Neural cell (in vitro differentiated cells): ENCODE results near the gene NUDCD3. TPM values are rescaled to one million over a fixed set of nuclear protein-coding genes. Genes with fewer than 3 reads are reported as not detected.

Experiments
- H2AFZ ChIP-seq: fragments of 200-600, 300-800 bp; sonication (generic), shearing (Covaris generic); 2 replicates; pipeline ENCODE4 v1.6.0; 2014; ENCODE audit warnings: low read depth, mild to moderate bottlenecking, antibody characterized with exemption, low read length, moderate library complexity
- H3F3A ChIP-seq: fragments of 200-600 bp; shearing (Covaris generic); 2 replicates; pipeline ENCODE4 v1.6.1; 2016; ENCODE audit warnings: mild to moderate bottlenecking, moderate library complexity, mixed read lengths, antibody characterized with exemption, low read length; ENCODE audit not compliant: insufficient read depth, poor library complexity, severe bottlenecking
- H3K27ac ChIP-seq: fragments of 200-600, 300-800 bp; sonication (generic), shearing (Covaris generic); 2 replicates; pipeline ENCODE4 v1.5.1; 2014; ENCODE audit warnings: mild to moderate bottlenecking, low read length, moderate library complexity
- H3K27me3 ChIP-seq: fragments of 300-800, 200-600 bp; sonication (generic), shearing (Covaris generic); 2 replicates; pipeline ENCODE4 v1.6.0; 2014; ENCODE audit warnings: mild to moderate bottlenecking, low read depth, low read length, moderate library complexity; ENCODE audit not compliant: insufficient read depth
- H3K36me3 ChIP-seq: fragments of 300-800, 200-600 bp; sonication (generic), shearing (Covaris generic); 2 replicates; pipeline ENCODE4 v1.5.1; 2014; ENCODE audit warnings: mild to moderate bottlenecking, antibody characterized with exemption, low read length, moderate library complexity; ENCODE audit not compliant: insufficient read depth
- H3K4me2 ChIP-seq: fragments of 300-800, 200-600 bp; sonication (generic), shearing (Covaris generic); 2 replicates; pipeline ENCODE4 v1.6.0; 2014; ENCODE audit warnings: mild to moderate bottlenecking, low read length
- H3K4me3 ChIP-seq: fragments of 300-800, 200-600 bp; sonication (generic), shearing (Covaris generic); 2 replicates; pipeline ENCODE4 v1.5.1; 2014; ENCODE audit warnings: mild to moderate bottlenecking, low read length, moderate library complexity
- H3K79me2 ChIP-seq: fragments of 200-600 bp; shearing (Covaris generic); replicated peaks from 2 replicates; pipeline ENCODE4 v1.6.0; 2014; ENCODE audit warnings: mild to moderate bottlenecking, low read length, moderate library complexity; ENCODE audit not compliant: insufficient read depth
- H3K9ac ChIP-seq: fragments of 300-800, 200-600 bp; sonication (generic), shearing (Covaris generic); 2 replicates; pipeline ENCODE4 v1.6.1; 2016; ENCODE audit warnings: mild to moderate bottlenecking, low read length, mixed read lengths
- H3K9me2 ChIP-seq: fragments of 200-600 bp; shearing (Covaris generic); 2 replicates; pipeline ENCODE4 v1.6.1; 2016; ENCODE audit warnings: mild to moderate bottlenecking, low read length, mixed read lengths; ENCODE audit not compliant: insufficient read depth
- H3K9me3 ChIP-seq: fragments of 200-600, 300-800 bp; sonication (generic), shearing (Covaris generic); 2 replicates; pipeline ENCODE4 v1.6.1; 2016; ENCODE audit warnings: mild to moderate bottlenecking, mixed run types, low read length, moderate library complexity, mixed read lengths
- H4K20me1 ChIP-seq: fragments of 200-600 bp; shearing (Covaris generic); 2 replicates; pipeline ENCODE4 v1.6.1; 2016; ENCODE audit warnings: mild to moderate bottlenecking, mixed run types; ENCODE audit not compliant: insufficient read depth
- CTCF ChIP-seq: fragments of 450-650 bp; IDR thresholded peaks from 2 replicates; pipeline ENCODE4 v1.5.1; 2014; ENCODE audit warnings: antibody characterized with exemption, mild to moderate bottlenecking, moderate library complexity; ENCODE audit not compliant: poor library complexity, severe bottlenecking
- EP300 ChIP-seq: fragments of 450-650 bp; conservative IDR thresholded peaks from 2 replicates; pipeline ENCODE4 v1.6.1; 2014; ENCODE audit warnings: antibody characterized with exemption, mild to moderate bottlenecking, moderate library complexity; ENCODE audit not compliant: poor library complexity, severe bottlenecking
- EZH2 ChIP-seq: fragments of 200-600, 300-800 bp; shearing (Covaris generic), sonication (generic); IDR thresholded peaks from 2 replicates; pipeline ENCODE4 v1.6.1; 2014; ENCODE audit warnings: antibody characterized with exemption, low read length, borderline replicate concordance, mild to moderate bottlenecking; ENCODE audit not compliant: insufficient read depth, poor library complexity, severe bottlenecking
- MXI1 ChIP-seq: fragments of 450-650 bp; conservative IDR thresholded peaks from 2 replicates; pipeline ENCODE4 v1.6.1; 2014; ENCODE audit warnings: antibody characterized with exemption, mild to moderate bottlenecking; ENCODE audit not compliant: poor library complexity, severe bottlenecking
- POLR2AphosphoS5 ChIP-seq: IDR thresholded peaks from 2 replicates; pipeline ENCODE4 v1.6.1; 2012
- RAD21 ChIP-seq: fragments of 450-650 bp; conservative IDR thresholded peaks from 2 replicates; pipeline ENCODE4 v1.6.1; 2014; ENCODE audit warnings: antibody characterized with exemption, mild to moderate bottlenecking, moderate library complexity
- REST ChIP-seq: IDR thresholded peaks from 2 replicates; pipeline ENCODE4 v1.6.1; 2012; ENCODE audit warnings: borderline replicate concordance
- SMC3 ChIP-seq: fragments of 450-650 bp; conservative IDR thresholded peaks from 2 replicates; pipeline ENCODE4 v1.6.1; 2014; ENCODE audit warnings: antibody characterized with exemption, mild to moderate bottlenecking, moderate library complexity; ENCODE audit not compliant: poor library complexity
- TAF1 ChIP-seq: IDR thresholded peaks from 2 replicates; pipeline ENCODE4 v1.6.1; 2012; ENCODE audit warnings: low read depth
- polyA plus RNA-seq: library from polyadenylated mRNA; depleted of rRNA; stranded (reverse); fragments of >200 nt; gene quantifications from 2 replicates; pipeline ENCODE4 v1.2.3, GENCODE V29; 2014

NUDCD3 gene
- polyA plus RNA-seq, 1 donor from 2014 or later, result 69.9 TPM

GRCh38 chr7:44378744-44379143, 111.7 kb downstream of the NUDCD3 start:
- no peak overlapping the region for H3K9ac ChIP-seq
- no peaks in the 10 kb centered on the region for H3K79me2 ChIP-seq
- no peaks in the 10 kb centered on the region for H3K9me3 ChIP-seq
- no peaks in the 10 kb centered on the region for H3K27me3 ChIP-seq
- H3K4me3 ChIP-seq, result no peak overlapping the region
- no peak overlapping the region for H2AFZ ChIP-seq
- no peaks in the 10 kb centered on the region for H3K9me2 ChIP-seq
- TF ChIP-seq EP300 (no peak), MXI1 (no peak)
- H3F3A ChIP-seq, result no peaks in the 10 kb centered on the region
- H4K20me1 ChIP-seq, result no peaks in the 10 kb centered on the region
- no peaks in the 10 kb centered on the region for H3K36me3 ChIP-seq
- no peak overlapping the region for H3K4me2 ChIP-seq
- H3K27ac ChIP-seq, result no peak overlapping the region

- Histone ChIP-seq H3F3A (no peaks in the 10 kb centered on the region), H3K9me3 (no peaks in the 10 kb centered on the region), H3K27ac (no peak overlapping the region), H3K36me3 (no peaks in the 10 kb centered on the region), H3K9me2 (no peaks in the 10 kb centered on the region), H3K4me3 (no peak overlapping the region), H3K27me3 (no peaks in the 10 kb centered on the region), H3K79me2 (no peaks in the 10 kb centered on the region), H2AFZ (no peak overlapping the region), H3K4me2 (no peak overlapping the region), H4K20me1 (no peaks in the 10 kb centered on the region), H3K9ac (no peak overlapping the region)
- TF ChIP-seq SMC3, result no peak
- TF ChIP-seq RAD21, result no peak
- no peak for TF ChIP-seq REST
- TF ChIP-seq TAF1, result no peak
- TF ChIP-seq EZH2, result no peak
- TF ChIP-seq POLR2AphosphoS5, result no peak
- no peak for TF ChIP-seq EP300
- no peak for TF ChIP-seq CTCF
- no peak for TF ChIP-seq MXI1
These were observed 112.6 kb downstream of the NUDCD3 start for GRCh38 chr7:44377681-44378421.
